ENCODE results near the gene METTL5. TPM values are rescaled to one million over a fixed set of nuclear protein-coding genes. Genes with fewer than 3 reads are reported as not detected.
"Not testable (repeated sequence)": the region's sequence is repeated elsewhere in the genome, so short reads cannot be mapped to it uniquely, and the experiment has no call there.

METTL5 gene
- 10 to 100 TPM; 50.8 to 58.1 TPM for total RNA-seq
- 100 to 1,000 TPM; 115 to 155 (median 130) TPM for polyA plus RNA-seq
- total RNA-seq: 10.8 to 62.2 (median 29.7) reads per million in 6 experiments

DNA sequence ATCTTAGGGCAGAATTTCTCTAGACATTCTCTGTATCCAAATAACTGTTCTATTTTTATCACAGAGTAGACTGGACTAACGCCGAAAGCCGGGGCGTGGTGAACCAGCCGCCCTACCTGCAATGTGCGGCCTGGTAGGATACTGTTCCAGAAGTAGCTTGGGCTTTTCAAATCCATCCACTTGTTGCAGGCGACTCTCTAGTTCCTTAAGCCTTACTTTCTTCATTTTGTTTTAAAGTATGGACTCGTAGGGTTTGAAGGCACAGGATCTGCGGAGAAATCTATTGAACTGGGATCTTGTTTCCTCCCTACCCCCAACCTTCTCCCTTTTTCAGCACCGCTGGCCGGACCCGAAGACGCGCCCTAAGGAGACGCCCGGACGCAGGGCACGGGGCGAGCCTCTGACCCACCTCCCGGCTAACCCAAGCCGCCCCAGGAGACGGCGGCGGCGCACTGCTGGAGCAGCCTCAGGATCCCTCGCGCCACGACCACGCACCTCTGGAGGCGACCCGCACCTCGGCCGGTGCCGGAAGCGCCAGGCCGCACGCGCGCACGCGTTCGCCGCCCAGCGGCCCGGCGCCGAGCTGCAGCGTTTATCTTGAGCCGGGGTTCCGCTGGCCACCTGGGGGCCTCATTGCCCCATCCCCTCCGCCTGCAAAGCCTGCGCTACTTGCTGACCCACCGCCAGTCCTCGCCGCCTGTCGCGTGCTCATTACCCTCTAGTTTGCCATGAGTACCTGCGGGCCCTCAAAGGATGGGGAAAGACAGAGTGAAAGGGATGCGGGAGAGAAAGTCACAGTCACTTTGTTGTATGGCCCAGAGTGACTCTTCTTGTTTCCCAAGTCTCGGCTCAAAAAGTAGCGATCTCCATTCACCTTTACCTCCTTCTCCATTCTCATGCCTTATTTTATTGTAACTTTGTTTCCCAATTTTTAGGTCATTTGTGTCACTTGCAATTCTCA lies at the start of gene METTL5:
TSS of gene METTL5 (minus strand) at position 533 of the 961 bp plus-strand sequence. CDS start at position 225, 308 bp downstream.
- H3K27ac Mint-ChIP-seq: peak within 1 kb of the TSS; percentile 84 to 97 (median 95)
- peak; percentile 68 to 71 for ATAC-seq
- H3K9me3 Mint-ChIP-seq: no peaks in the 10 kb centered on the region
- POLR2A ChIA-PET: interaction anchor here (0.6 to 1.8 kb wide), 6 partner anchors 9 to 341 kb away, joined by 3 to 11 read pairs (median 4); partner anchors contain the start of gene SSB
- no peaks in the 10 kb centered on the region for H3K27me3 Mint-ChIP-seq
- peaks cover 0 to 30% (median 6%) of the 10 kb centered on the region in 3 donors for H3K36me3 Mint-ChIP-seq
- peak within 1 kb of the TSS; percentile 82 to 97 (median 94) for H3K4me3 Mint-ChIP-seq
- peaks cover 33 to 72% (median 66%) of the 10 kb centered on the region in 4 donors for H3K4me1 Mint-ChIP-seq
- peak; percentile 46 to 79 (median 76) for DNase-seq

DNA sequence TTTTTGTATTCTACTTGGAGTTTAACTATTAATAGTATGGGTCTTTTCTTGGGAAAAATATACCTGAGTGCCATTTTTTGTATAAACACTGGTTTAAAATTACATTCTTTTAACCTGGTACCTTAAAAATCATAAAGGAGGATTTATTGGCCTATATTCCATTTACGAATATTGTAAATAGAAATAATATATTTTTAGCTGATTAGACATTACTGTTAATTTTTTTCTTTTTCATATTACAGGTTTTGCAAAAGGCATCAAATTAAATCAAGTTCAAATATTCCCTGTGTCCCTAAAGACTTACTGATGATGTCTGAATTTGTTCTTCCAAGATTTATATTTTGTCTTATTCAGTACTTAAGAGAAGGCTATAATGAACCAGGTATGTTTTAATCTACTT lies 47.3 kb upstream of the METTL5 start:
- DNase-seq (no peak), ATAC-seq (no peak)
- peaks cover 0 to 24% (median 10%) of the 10 kb centered on the region in 3 donors for H3K36me3 Mint-ChIP-seq
- peaks cover 5 to 27% (median 17%) of the 10 kb centered on the region in 4 donors for H3K4me1 Mint-ChIP-seq
- H3K27ac Mint-ChIP-seq: no peak overlapping the region
- no peaks in the 10 kb centered on the region for H3K9me3 Mint-ChIP-seq
- no peak overlapping the region for H3K4me3 Mint-ChIP-seq
- H3K27me3 Mint-ChIP-seq: no peaks in the 10 kb centered on the region
- POLR2A ChIA-PET: no interaction called here

DNA sequence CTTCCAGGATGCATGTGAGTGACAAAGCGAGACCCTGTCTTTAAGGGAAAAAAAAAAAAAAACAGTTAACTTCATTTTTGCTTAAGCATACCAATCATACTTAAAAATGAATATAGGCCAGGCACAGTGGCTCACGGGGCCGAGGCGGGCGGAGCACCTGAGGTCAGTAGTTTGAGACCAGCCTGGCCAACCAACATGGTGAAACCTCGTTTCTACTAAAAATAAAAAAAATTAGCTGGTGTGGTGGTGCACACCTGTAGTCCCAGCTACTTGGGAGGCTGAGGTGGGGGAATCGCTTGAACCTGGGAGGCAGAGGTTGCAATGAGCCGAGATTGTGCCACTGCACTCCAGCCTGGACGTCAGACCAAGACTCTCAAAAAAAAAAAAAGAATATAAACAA lies 46.7 kb upstream of the METTL5 start:
- ATAC-seq, H3K27me3 Mint-ChIP-seq, POLR2A ChIA-PET, H3K9me3 Mint-ChIP-seq, H3K4me3 Mint-ChIP-seq, DNase-seq: not testable (repeated sequence)
- Mint-ChIP-seq H3K36me3 (peaks cover 0 to 18% (median 5%) of the 10 kb centered on the region in 3 donors), H3K4me1 (peaks cover 5 to 30% (median 19%) of the 10 kb centered on the region in 4 donors), H3K27ac (peak overlapping the region in 1 of 10 donors; percentile 79)

DNA sequence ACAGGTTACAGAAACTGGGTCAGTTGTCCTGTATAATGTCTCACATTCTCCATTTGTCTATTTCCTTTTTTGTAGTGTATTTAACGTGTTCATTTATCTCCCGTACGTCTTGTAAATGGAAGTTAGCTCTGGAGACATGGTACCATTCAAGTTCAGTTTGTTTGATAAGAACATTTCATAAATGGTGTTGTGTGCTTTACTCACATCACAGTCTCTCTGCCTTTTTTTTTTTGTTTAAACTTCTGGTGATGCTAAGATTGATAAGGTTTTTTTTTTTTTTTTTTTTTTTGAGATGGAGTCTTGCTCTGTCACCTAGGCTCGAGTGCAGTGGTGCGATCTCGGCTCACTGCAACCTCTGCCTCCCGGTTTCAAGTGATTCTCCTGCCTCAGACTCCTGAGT lies 44.2 kb upstream of the METTL5 start:
- Mint-ChIP-seq H3K27me3 (no peaks in the 10 kb centered on the region), H3K4me1 (peaks cover 12 to 33% (median 31%) of the 10 kb centered on the region in 4 donors), H3K4me3 (no peak overlapping the region), H3K36me3 (peaks cover 0 to 3% (median 3%) of the 10 kb centered on the region in 3 donors), H3K9me3 (no peaks in the 10 kb centered on the region), H3K27ac (peak overlapping the region in 2 of 10 donors; percentile 3 to 6)
- DNase-seq: no peak
- POLR2A ChIA-PET: interaction anchor here (0.7 kb wide), 1 partner anchor 19 kb away, joined by 3 read pairs; no protein-coding TSS in a partner anchor
- ATAC-seq: no peak

DNA sequence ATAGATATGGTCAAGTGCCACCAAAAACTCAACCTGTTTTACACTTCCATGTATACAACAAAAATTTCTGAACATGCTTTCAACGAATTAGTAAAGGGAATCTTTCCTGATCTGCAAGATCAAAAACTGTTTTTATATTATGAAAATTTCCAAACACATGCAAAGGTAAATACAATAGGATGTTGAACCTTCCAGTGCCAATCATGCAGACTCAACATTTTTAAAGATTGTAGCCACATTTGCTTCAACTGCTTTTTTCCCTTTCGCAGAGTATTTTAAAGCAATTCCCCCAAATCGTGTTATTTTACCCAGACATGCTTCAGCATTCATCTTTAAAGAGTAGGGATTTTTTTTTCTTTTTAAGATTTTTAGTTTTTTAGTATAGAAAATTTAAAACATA lies 42.9 kb upstream of the METTL5 start:
- no peak for ATAC-seq
- H3K27me3 Mint-ChIP-seq: no peaks in the 10 kb centered on the region
- peaks cover 18 to 44% (median 43%) of the 10 kb centered on the region in 4 donors for H3K4me1 Mint-ChIP-seq
- H3K27ac Mint-ChIP-seq: no peak overlapping the region
- DNase-seq: no peak
- POLR2A ChIA-PET: no interaction called here
- peaks cover 0 to 3% (median 3%) of the 10 kb centered on the region in 3 donors for H3K36me3 Mint-ChIP-seq
- H3K4me3 Mint-ChIP-seq: no peak overlapping the region
- H3K9me3 Mint-ChIP-seq: no peaks in the 10 kb centered on the region

DNA sequence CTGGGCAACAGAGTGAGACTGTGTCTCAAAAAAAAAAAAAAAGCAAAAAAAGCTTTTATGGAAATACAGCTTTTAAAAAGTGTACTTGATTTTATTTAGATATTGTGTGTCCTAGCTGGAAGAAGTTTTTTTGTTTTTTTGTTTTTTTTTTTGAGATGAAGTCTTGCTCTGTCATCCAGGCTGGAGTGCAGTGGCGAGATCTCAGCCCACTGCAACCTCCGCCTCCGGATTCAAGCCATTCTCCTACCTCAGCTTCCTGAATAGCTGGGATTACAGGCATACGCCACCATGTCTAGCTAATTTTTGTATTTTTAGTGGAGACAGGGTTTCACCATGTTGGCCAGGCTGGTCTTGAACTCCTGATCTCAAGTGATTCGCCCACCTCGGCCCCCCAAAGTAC lies 41.5 kb upstream of the METTL5 start:
- not testable (repeated sequence) for ATAC-seq, DNase-seq, H3K4me3 Mint-ChIP-seq, H3K36me3 Mint-ChIP-seq, H3K27me3 Mint-ChIP-seq, H3K9me3 Mint-ChIP-seq, H3K27ac Mint-ChIP-seq
- POLR2A ChIA-PET: interaction anchor here (0.9 kb wide), 1 partner anchor 8 kb away, joined by 3 read pairs; no protein-coding TSS in a partner anchor
- peaks cover 23 to 54% (median 50%) of the 10 kb centered on the region in 4 donors for H3K4me1 Mint-ChIP-seq

DNA sequence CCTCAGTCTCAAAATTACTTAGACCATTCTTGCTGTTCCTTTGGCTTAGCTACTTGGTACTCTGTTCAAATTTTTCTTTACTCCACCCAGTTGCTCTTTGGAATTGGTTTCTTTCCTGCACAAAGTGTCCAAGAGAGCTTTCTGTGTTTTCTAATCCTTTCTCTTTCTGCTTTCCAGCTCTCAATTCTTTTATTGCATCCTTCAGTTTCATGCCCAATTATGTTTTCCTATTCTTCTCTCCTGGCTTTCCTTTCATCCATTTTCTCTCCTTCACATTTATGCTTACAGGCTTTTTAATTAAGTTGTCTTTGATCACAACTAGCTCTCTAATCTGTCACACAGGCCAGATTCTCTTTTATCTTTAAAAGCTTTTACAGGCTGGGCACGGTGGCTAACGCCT lies 40.8 kb upstream of the METTL5 start:
- no peaks in the 10 kb centered on the region for H3K9me3 Mint-ChIP-seq
- ATAC-seq (no peak), DNase-seq (no peak)
- H3K4me3 Mint-ChIP-seq: peak overlapping the region in 2 of 10 donors; percentile 7 to 9
- H3K4me1 Mint-ChIP-seq: peaks cover 20 to 57% (median 49%) of the 10 kb centered on the region in 4 donors
- H3K27ac Mint-ChIP-seq: peak overlapping the region in 1 of 10 donors; percentile 20
- POLR2A ChIA-PET: interaction anchor here (0.9 kb wide), 1 partner anchor 8 kb away, joined by 3 read pairs; no protein-coding TSS in a partner anchor
- H3K27me3 Mint-ChIP-seq: no peaks in the 10 kb centered on the region
- H3K36me3 Mint-ChIP-seq: peaks cover 4 to 11% (median 11%) of the 10 kb centered on the region in 3 donors

DNA sequence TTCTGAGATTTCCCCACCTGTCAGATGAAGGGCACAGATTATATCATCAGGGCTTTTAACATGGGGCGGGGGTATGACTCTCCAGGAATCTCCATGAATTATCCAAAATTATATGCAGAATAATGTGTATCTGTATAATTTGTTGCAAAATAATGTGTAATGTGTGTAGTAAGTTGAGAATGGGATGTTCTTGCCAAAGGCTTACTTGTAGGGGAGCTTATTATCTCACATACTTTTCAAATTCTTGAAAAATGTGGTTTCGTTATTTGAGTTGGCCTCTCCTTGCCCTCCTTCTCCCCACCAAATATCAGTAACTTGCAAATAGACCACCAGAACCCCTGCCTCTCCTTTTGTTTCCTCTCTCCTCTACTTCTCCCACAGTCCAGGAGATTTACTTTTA lies 38.1 kb upstream of the METTL5 start:
- Mint-ChIP-seq H3K27ac (no peak overlapping the region), H3K27me3 (no peaks in the 10 kb centered on the region), H3K4me1 (peaks cover 22 to 54% (median 44%) of the 10 kb centered on the region in 4 donors), H3K4me3 (no peak overlapping the region), H3K36me3 (peaks cover 4 to 26% (median 17%) of the 10 kb centered on the region in 3 donors), H3K9me3 (no peaks in the 10 kb centered on the region)
- ATAC-seq: no peak
- POLR2A ChIA-PET: no interaction called here
- DNase-seq: no peak

DNA sequence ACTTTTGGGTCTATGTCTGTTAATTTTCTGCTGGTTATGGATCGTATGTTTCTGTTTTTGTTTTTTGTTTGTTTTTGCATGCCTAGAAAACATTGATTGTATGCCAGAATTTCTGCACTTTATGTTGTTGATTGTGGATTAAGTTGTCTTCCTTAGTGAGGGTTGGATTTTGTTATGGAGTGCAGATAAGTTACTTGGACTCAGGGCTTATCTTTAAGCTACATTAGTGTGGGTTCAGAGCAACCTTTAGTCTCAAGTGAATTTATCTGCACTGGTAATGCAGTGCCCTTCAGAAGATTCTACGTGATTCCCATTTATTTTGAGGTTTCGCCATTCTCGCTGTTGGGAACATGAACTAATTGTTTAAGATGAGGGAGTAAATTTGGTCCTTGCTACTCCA lies 35.4 kb upstream of the METTL5 start:
- no peak for ATAC-seq
- POLR2A ChIA-PET: no interaction called here
- peak overlapping the region in 1 of 10 donors; percentile 4 for H3K27ac Mint-ChIP-seq

DNA sequence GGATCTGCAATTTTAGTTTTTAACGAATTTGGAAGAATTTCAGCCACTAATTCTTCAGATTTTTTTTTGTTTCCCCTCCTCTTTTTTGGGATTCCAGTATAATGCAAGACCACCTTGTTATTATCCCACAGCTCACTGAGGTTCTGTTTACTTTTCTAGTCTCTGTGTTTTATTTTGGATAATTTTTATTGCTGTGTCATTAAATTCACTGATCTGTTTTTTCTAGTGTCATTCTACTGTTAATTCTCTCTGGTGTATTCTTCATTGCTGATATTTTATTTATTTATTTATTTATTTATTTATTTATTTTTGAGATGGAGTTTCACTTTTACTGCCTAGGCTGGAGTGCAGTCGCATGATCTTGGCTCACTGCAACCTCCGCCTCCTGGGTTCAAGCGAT lies 34.7 kb upstream of the METTL5 start:
- H3K27me3 Mint-ChIP-seq: no peaks in the 10 kb centered on the region
- H3K4me3 Mint-ChIP-seq: no peak overlapping the region
- H3K27ac Mint-ChIP-seq: no peak overlapping the region
- H3K9me3 Mint-ChIP-seq: peaks cover 0 to 4% (median 0%) of the 10 kb centered on the region in 9 donors
- POLR2A ChIA-PET: no interaction called here
- peaks cover 16 to 38% (median 31%) of the 10 kb centered on the region in 4 donors for H3K4me1 Mint-ChIP-seq
- ATAC-seq (no peak), DNase-seq (no peak)
- H3K36me3 Mint-ChIP-seq: peaks cover 4 to 25% (median 16%) of the 10 kb centered on the region in 3 donors

More for the DNA sequence above, 35.4 kb upstream of the METTL5 start:
- peaks cover 0 to 4% (median 0%) of the 10 kb centered on the region in 9 donors for H3K9me3 Mint-ChIP-seq
- no peaks in the 10 kb centered on the region for H3K27me3 Mint-ChIP-seq
- no peak overlapping the region for H3K4me3 Mint-ChIP-seq
- peaks cover 16 to 39% (median 31%) of the 10 kb centered on the region in 4 donors for H3K4me1 Mint-ChIP-seq
- DNase-seq: no peak
- H3K36me3 Mint-ChIP-seq: peaks cover 4 to 25% (median 14%) of the 10 kb centered on the region in 3 donors

DNA sequence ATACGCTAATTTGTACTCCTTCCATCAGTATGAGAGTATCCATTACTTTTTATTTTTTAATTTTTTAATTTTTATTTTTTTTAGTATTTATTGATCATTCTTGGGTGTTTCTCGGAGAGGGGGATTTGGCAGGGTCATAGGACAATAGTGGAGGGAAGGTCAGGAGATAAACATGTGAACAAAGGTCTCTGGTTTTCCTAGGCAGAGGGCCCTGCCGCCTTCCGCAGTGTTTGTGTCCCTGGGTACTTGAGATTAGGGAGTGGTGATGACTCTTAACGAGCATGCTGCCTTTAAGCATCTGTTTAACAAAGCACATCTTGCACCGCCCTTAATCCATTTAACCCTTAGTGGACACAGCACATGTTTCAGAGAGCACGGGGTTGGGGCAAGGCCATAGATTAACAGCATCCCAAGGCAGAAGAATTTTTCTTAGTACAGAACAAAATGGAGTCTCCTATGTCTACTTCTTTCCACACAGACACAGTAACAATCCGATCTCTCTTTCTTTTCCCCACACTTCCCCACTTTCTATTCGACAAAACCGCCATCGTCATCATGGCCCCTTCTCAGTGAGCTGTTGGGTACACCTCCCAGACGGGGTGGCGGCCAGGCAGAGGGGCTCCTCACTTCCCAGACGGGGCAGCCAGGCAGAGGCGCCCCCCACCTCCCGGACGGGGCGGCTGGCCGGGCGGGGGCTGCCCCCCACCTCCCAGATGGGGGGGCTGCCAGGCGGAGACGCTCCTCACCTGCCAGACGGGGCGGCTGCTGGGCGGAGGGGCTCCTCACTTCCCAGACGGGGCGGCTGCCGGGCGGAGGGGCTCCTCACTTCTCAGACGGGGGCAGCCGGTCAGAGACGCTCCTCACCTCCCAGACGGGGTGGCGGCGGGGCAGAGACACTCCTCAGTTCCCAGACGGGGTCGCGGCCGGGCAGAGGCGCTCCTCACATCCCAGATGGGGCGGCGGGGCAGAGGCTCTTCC lies 30.9 kb upstream of the METTL5 start:
- peaks cover 11 to 31% (median 29%) of the 10 kb centered on the region in 4 donors for H3K4me1 Mint-ChIP-seq
- not testable (repeated sequence) for H3K4me3 Mint-ChIP-seq

More for the DNA sequence above, 30.9 kb upstream of the METTL5 start:
- H3K36me3 Mint-ChIP-seq: peaks cover 0 to 24% (median 21%) of the 10 kb centered on the region in 3 donors
- H3K9me3 Mint-ChIP-seq, DNase-seq, POLR2A ChIA-PET, ATAC-seq, H3K27me3 Mint-ChIP-seq: not testable (repeated sequence)
- peak overlapping the region in 2 of 10 donors; percentile 33 to 47 for H3K27ac Mint-ChIP-seq
